ENCODE data around the gene PRKCZ. TPM values are rescaled to one million over a fixed set of nuclear protein-coding genes. Genes with fewer than 3 reads are reported as not detected.

PRKCZ gene
- total and polyA plus RNA-seq, 2 experiments from 2014 or later, result 26.2 to 36.9 TPM

- no peak for TF ChIP-seq ZNF462 (CRISPR knock-in tag; IDR thresholded peaks at IDR 0.05)
- TF ChIP-seq POLR2AphosphoS5 (IDR thresholded peaks at IDR 0.05; ENCODE audit: low read depth), result no peak
- TF ChIP-seq ETS1 (IDR thresholded peaks at IDR 0.05), result no peak
- TF ChIP-seq EZH2phosphoT487 (IDR thresholded peaks at IDR 0.05; ENCODE audit: unreplicated experiment), result no peak
- TF ChIP-seq STAT1 (IDR thresholded peaks at IDR 0.05; ENCODE audit: unreplicated experiment), result no peak
These were observed 158.4 kb downstream of the PRKCZ start (continued) for GRCh38 chr1:2208309-2209239.

DNA sequence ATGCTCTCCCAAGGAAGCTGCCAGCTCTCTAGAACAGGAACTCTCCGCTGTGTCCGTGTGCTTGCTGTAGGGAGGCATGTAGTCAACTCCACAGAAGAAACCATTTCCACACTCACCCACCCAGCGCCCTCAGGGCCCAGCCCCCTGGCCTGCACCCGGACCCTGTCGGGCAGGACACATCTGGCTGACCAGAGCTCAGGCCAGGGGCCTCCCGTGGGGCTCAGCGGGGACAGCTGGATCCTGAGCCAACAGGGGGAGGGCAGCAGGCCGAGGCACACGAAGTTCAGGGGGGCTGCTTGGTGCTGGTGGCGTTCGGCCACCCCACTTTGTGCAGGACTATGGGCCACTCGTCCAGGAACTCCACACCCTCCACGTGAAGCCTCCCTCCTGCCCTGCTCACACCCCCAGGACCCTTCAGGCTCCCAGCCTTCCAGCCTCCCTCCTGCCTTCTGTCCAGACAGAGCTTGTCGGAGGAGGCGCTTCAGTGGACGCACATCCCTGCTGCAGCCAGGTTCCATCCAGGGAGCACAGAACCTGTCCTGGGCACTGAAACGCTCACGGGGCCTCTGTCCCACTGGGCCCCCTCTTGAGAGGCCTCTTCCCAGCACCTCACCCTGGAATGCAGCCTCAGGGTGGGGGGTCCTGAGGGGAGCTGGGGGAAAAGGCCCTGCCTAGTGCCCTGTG, 159.3 kb downstream of the PRKCZ start:
- Histone ChIP-seq H3K4me3 (no peak overlapping the region), H3K9me2 (ENCODE audit: insufficient read depth) (no peaks in the 10 kb centered on the region), H3K27me3 (ENCODE audit: insufficient read depth) (peaks cover 6% of the 10 kb centered on the region; the same call in 1 of the 2 replicates), H3K36me3 (ENCODE audit: insufficient read depth) (no peaks in the 10 kb centered on the region), H3K4me2 (no peak overlapping the region), H4K20me1 (replicated peaks; ENCODE audit: insufficient read depth) (no peaks in the 10 kb centered on the region), H2AFZ (no peak overlapping the region), H3K27ac (ENCODE audit: low read depth) (no peak overlapping the region), H3K79me2 (replicated peaks; ENCODE audit: insufficient read depth) (no peaks in the 10 kb centered on the region), H3F3A (replicated peaks; ENCODE audit: low read depth) (peaks cover 13% of the 10 kb centered on the region; the same call in 1 of the 2 replicates), H3K4me1 (ENCODE audit: insufficient read depth) (peaks cover 19% of the 10 kb centered on the region)
- Mint-ChIP-seq H3K4me1 (peaks cover 22% of the 10 kb centered on the region), H3K36me3 (ENCODE audit: low read depth) (no peaks in the 10 kb centered on the region), H3K9me3 (no peaks in the 10 kb centered on the region), H3K27me3 (ENCODE audit: insufficient read depth, low read depth, poor library complexity) (peaks cover 22% of the 10 kb centered on the region), H3K27ac (no peak overlapping the region), H3K4me3 (no peak overlapping the region; the same call in 2 of the 3 replicates)
- ATAC-seq (no peak), DNase-seq (ENCODE audit: low spot score) (no peak)
- no peak for TF ChIP-seq ZNF331 (CRISPR knock-in tag; IDR thresholded peaks at IDR 0.05; ENCODE audit: low read depth)
- no peak for TF ChIP-seq EZH2phosphoT487 (IDR thresholded peaks at IDR 0.05; ENCODE audit: unreplicated experiment)
- TF ChIP-seq ZNF114 (CRISPR knock-in tag; IDR thresholded peaks at IDR 0.05), result no peak
